ENCODE measurements around the gene SALL4.

SALL4 gene

DNA sequence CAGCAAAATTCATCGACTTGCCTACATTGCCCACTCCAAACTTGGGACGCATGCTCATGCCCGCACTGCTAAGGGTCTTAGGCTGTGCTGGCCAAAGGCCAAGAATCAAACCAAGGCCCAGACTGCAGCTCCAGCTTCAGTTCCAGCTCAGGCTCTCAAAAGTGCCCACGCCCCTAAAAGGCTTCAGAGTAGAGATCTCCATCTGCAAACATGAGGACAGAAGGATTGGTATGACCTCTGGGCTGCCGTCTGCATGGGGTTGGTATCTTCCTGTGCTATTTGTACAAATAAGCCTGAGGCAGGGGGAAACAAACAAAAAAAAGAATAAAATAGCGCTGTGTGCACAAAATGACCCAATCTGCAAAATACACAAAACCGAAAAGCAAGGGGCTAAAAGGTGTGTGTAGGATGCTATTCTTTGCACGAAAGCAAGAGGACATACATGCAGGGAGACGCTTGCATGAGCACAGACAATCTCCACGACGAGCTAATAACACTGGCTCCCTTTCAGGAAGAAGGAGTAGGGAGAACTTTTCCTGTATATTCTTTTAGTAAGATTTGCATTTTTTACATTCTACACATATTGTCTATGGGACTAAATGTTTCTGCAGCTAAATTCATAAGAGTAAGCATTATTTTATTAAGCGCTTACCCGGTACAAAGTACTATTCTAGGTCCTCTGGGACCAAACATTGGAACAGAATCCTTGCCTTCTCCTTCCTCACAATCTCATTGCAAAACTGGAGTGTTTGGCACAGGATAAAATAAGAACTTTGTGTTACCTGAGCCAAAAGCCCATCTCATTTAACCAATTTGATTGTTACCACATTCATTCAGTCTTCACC, 67.2 kb downstream of the SALL4 start:
- DNase-seq, result no peak

GRCh38 chr20:51733070-51733469, 69.3 kb downstream of the SALL4 start:
- DNase-seq, result no peak

All from activated CD4-positive, CD25-positive, alpha-beta regulatory T cell (primary cell).